ENCODE data around the gene STK10.
"Not testable (repeated sequence)": the region's sequence is repeated elsewhere in the genome, so short reads cannot be mapped to it uniquely, and the experiment has no call there.

STK10 gene

DNA sequence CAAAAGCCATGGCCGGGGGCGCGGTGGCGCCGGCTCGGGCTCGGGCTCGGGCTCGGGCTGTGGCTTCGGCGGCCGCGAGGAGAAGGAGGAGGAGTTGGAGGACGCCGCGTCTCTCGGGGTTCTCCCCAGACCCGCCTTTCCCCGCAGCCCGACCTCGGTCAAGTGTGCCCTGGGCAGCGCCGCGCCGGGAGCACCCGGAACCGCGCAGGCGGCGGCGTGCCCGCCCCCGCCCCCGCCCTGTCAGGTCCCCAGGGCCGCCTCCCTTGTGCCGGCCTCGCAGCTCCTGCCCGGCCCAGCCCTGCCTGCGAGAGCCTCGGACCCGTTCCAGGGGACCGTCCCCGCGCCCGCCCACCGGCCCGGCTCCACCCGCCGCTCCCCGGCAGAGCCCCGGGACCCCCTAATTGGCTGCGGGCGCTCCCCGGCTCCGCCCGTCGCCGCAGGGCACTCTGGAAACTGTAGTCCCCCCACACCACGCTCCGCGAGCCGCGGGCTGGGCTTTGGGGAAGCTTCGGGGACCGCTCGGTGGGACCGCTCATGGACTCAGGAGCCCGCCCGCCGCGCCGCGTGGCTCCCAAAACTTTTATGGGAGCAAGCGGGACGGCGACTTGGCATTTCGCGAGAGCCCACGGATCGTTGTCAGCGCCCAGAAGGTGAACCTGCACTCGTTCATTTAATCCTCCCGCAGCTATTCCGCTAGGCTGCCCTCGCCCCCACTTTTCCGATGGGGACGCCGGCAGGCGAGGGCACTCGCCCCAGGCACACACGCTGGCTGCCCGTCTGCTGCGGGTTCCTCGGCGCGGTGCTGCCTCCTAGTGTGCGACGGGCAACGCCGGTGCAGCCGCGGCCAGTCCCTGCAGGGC, at the start of gene STK10:
Gene STK10 (minus strand): TSS at position 192 of the 860 bp plus-strand sequence. CDS start 182 bp downstream, at position 10.
- peak; percentile 97 for DNase-seq

- DNase-seq: no peak
Observed at GRCh38 chr5:172235827-172236736, 48.1 kb upstream of the STK10 start.

GRCh38 chr5:172235132-172235780, 47.2 kb upstream of the STK10 start:
- peak; percentile 27 for DNase-seq

GRCh38 chr5:172234031-172234430, 46.0 kb upstream of the STK10 start:
- DNase-seq: no peak

- no peak for DNase-seq
Observed at GRCh38 chr5:172229904-172230303, 41.9 kb upstream of the STK10 start.

DNA sequence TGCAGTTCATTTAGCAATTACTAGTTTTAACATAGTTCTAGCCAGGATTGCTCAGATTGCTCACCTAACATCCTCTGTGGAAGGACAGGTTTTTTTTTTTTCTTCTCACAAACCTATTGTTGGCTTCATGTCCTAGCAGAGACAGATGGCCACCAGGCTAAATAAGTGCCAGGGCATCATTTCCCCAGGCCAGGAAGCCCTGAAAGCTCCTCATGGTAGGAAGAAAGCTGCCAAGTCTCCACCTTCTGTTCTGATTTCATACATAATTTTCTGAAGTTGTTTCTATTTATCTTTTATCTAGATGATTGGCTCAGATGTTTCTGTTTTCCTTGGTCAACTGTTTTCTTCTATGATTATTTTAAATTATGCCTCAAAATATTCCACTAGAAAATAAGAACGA, 37.0 kb upstream of the STK10 start:
- DNase-seq: no peak

DNA sequence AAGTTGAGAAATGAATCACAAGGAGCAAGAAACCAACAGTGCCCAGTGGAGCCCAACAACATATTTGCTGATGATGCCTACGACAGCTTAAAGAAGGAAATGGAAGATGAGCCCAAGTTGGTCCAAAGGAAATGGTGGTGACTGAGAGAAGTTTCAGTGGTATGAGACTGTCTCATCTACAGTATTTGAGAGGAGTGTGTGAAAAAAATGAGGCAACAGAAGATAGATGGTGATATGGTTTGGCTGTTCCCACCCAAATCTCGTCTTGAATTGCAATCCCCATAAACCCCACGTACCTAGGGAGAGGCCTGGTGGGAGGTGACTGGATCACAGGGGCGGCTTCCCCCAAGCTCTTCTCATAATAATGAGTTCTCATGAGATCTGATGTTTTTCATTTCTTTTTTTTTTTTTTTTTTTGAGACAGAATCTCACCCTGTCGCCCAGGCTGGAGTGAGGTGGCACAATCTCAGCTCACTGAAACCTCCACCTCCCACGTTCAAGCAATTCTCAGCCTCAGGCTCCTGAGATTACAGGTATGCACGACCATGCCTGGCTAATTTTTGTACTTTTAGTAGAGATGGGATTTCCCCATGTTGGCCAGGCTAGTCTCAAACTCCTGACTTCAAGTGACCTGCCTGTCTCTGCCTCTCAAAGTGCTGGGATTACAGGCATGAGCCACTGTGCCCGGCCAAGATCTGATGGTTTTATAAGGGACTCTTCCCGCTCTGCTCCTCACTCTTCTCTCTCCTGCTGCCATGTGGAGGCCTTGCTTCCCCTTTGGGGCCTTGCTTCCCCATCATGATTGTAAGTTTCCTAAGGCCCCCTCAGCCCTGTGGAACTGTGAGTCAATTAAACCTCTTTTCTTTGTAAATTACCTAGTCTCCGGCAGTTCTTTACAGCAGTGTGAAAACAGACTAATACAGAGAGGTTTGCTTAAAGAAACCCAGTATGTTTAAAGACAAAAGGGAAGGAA, 36.2 kb upstream of the STK10 start:
- no peak for DNase-seq

DNA sequence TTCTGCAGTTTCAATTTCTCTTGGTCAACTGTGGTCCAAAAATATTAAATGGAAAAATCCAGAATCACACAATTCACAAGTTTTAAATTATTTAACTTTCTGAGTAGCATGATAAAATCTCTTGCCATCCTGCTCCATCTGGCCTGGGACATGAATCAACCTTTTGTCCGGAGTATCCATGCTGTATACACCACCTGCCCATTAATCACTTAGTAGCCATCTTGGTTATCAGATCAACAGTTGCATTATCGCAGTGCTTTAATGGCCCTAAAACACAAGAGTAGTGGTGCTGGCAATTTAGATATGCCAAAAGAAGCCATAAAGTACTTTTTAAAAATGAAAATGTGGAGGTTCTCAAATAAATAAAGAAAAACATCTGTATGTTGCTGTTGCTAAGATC, 31.3 kb upstream of the STK10 start:
- DNase-seq: no peak

DNA sequence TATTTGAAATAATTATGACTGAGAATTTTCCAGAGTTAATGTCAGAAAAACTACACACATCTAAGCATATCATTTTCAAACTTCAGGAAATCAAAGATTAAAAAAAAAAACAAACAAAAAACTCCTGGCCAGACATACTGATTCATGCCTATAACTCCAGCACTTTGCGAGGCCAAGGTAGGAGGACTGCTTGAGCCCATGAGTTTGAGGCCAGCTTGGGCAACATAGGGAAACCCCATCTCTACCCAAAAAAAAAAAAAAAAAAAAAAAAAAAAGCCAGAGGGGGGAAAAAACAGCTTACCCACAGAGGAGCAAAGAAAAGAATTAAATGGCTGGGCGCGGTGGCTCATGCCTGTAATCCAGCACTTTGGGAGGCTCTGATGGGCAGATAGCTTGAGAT, 28.3 kb upstream of the STK10 start:
- no peak for DNase-seq

- no peak for DNase-seq
Observed at GRCh38 chr5:172213126-172213525, 25.1 kb upstream of the STK10 start.

DNA sequence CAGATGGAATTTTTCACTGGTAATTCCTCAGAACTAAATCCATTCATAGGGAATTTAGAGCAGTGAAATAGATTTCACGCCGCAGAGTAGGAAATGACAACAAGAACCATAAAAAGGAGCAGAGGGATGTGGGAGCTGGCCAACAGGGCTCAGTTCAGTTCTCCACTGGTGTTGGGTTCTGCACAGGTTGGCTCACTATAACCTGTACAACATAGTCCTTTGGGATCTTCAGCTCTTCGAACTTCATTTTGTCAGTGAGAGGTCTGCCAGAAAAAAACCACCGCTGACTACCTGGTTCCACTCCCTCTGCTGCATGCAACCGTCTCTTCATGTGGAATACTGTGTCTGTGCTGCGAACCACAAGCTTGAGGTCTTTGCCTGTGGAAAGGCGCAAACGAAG, 23.7 kb upstream of the STK10 start:
- no peak for DNase-seq

DNA sequence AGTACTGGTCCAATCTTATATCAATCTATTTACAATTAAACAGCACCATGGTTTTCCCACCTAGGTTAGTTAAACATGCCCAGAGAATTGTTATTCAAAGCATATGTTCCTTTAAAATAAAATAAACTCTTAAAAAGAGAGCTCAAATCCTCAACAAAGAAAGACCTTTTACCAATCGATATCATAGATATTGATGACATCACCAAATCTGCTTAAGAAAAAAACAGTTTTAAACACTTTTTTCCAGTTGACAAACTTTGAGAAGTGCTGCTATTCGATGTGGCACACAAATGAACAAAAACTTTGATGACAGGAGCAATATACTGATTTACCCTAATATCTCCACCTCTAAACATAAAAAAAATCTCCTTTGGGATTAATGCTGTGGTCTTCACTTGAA, 21.7 kb upstream of the STK10 start:
- no peak for DNase-seq

GRCh38 chr5:172207511-172207910, 19.5 kb upstream of the STK10 start:
- peak; percentile 33 for DNase-seq

DNA sequence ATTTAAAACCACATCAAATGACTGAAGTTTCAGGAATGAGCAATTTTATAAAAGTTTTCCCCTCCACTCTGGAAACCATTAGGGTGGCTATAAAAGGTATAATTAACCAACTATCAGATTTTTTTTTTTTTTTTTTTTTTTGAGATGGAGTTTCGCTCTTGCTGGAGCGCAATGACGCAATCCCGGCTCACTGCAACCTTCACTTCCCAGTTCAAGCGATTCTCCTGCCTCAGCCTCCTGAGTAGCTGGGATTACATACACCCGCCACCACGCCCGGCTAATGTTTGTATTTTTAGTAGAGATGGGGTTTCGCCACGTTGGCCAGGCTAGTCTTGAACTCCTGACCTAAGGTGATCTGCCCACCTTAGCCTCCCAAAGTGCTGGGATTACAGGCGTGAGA, 18.0 kb upstream of the STK10 start:
- not testable (repeated sequence) for DNase-seq

- no peak for DNase-seq
Observed at GRCh38 chr5:172200476-172200875, 12.5 kb upstream of the STK10 start.

DNA sequence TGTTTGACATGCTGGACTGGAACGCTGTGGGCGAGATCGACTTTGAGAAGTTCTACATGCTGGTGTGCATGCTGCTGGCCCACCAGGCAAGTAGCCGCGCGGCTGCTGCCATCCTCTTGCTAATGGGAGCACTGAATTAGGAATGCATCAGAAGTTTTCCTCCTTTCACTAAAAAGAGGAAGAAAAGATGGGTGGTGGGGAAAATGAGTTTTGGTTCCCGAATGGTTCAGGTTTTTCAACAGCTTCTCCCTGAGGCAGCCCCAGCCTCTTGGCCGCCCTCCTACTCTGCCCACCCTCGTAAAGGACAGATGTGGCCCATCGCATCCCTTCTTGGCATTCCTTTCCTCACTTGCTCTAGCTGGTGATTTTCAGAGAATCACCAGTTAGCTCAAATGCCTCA, 11.4 kb upstream of the STK10 start:
- no peak for DNase-seq

DNA sequence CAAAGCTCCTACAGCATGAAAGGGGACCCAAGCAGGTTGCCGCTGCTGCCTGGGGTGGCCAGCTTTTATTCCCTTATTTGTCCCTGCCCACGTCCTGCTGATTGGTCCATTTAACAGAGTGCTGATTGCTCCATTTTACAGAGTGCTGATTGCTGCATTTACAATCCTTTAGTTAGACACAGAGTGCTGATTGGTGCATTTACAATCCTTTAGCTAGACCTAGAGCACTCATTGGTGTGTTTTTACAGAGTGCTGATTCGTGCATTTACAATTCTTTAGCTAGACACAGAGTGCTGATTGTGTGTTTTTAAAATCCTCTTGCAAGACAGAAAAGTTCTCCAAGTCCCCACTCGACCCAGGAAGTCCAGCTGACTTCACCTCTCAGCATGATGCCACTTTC, 9.8 kb upstream of the STK10 start:
- DNase-seq: not testable (repeated sequence)

DNA sequence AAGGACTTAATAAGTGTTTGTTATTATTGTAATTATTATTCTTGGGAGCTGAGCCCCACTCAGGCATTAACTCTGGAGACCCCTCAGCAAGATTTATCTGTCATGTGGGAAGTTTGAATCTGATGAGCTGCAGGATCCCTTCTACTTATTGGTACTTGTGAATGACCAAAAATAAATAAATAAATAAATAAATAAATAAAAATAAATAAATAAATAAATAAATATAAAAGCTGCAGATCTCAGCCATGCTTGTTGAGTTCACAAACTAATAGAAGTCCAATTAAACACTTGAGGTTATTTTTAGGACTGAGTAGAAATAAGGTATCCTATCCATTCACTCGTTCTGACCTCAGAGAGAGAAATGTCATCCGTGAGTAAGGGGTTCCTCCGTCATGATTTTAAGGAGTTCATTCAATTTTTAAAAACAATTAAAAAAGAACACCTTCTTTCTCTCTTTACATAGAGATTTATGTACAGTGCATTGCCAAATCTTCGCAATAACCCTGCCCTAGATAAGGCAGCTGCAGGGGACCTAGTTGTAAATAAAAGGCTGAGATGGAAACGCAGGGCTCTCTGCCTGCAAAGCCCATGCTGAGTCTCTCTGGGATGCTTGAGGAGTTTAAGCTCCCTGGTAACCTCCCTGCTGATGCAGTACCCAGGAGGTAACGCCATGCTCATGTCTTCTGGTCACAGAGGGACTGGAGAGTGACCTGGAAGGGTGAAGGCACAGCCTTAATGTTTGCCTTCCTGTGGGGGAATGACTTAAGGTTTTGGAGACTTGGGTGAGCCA, 7.2 kb upstream of the STK10 start:
- no peak for DNase-seq

GRCh38 chr5:172193872-172194271, 5.8 kb upstream of the STK10 start, which contains the start of gene EFCAB9:
TSS of gene EFCAB9 (plus strand) at chr5:172194172. CDS start at chr5:172194173, 1 bp downstream.
- DNase-seq: no peak

DNA sequence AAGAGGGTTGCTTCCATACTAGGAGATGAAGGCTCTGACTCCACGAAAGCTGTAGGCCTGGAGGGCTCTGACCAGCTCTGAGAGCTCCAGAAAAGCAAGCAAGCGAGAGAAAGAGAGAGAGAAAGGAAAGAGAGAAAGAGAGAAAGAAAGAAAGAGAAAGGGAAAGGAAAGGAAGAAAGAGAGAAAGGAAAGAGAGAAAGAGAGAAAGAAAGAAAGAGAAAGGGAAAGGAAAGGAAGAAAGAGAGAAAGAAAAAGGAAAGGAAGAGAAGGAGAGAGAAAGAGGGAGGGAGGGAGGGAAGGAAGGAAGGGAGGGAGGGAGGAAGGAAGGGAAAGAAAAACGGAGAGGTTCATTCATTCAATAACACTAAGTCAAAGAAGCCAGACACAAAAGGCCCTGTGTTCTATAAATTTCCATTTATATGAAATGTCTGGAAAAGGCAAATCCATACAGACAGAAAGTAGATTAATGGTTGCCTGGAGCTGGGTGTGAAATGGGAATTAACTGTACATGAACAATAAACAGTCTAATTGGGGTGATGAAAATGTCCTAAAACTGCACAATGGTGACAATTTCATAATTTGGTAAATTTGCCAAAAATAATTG, 1.8 kb upstream of the STK10 start:
- DNase-seq: no peak
